ENCODE results near the gene PDZD2.
"Not testable (repeated sequence)": the region's sequence is repeated elsewhere in the genome, so short reads cannot be mapped to it uniquely, and the experiment has no call there.

PDZD2 gene

GRCh38 chr5:31741496-31741895, 102.6 kb downstream of the PDZD2 start:
- DNase-seq: no peak

- no peak for DNase-seq
These were observed 104.7 kb downstream of the PDZD2 start for GRCh38 chr5:31743678-31744077.

GRCh38 chr5:31748458-31749172, 109.7 kb downstream of the PDZD2 start:
- DNase-seq: no peak

GRCh38 chr5:31750215-31750614, 111.3 kb downstream of the PDZD2 start:
- no peak for DNase-seq

- DNase-seq: no peak
These were observed 112.7 kb downstream of the PDZD2 start for GRCh38 chr5:31751610-31752009.

- DNase-seq: no peak
These were observed 114.9 kb downstream of the PDZD2 start for GRCh38 chr5:31753700-31754357.

- no peak for DNase-seq
These were observed 115.4 kb downstream of the PDZD2 start for GRCh38 chr5:31754358-31754704.

GRCh38 chr5:31754741-31755675, 116.1 kb downstream of the PDZD2 start:
- no peak for DNase-seq

GRCh38 chr5:31755676-31756230, 116.8 kb downstream of the PDZD2 start:
- no peak for DNase-seq

GRCh38 chr5:31757806-31758205, 118.9 kb downstream of the PDZD2 start:
- DNase-seq: no peak

- no peak for DNase-seq
These were observed 120.0 kb downstream of the PDZD2 start for GRCh38 chr5:31758803-31759425.

GRCh38 chr5:31759925-31760324, 121.0 kb downstream of the PDZD2 start:
- DNase-seq: no peak

- DNase-seq: no peak
These were observed 122.9 kb downstream of the PDZD2 start for GRCh38 chr5:31761877-31762276.

- DNase-seq: no peak
These were observed 124.5 kb downstream of the PDZD2 start for GRCh38 chr5:31763424-31763823.

GRCh38 chr5:31764687-31765086, 125.8 kb downstream of the PDZD2 start:
- not testable (repeated sequence) for DNase-seq

GRCh38 chr5:31767335-31768031, 128.6 kb downstream of the PDZD2 start:
- DNase-seq: no peak

GRCh38 chr5:31768046-31768445, 129.1 kb downstream of the PDZD2 start:
- DNase-seq: no peak

- DNase-seq: no peak
These were observed 129.9 kb downstream of the PDZD2 start for GRCh38 chr5:31768784-31769183.

- DNase-seq: no peak
These were observed 130.6 kb downstream of the PDZD2 start for GRCh38 chr5:31769530-31769929.

GRCh38 chr5:31770132-31770720, 131.3 kb downstream of the PDZD2 start:
- no peak for DNase-seq

- DNase-seq: no peak
These were observed 132.1 kb downstream of the PDZD2 start for GRCh38 chr5:31770998-31771397.

- DNase-seq: no peak
These were observed 132.6 kb downstream of the PDZD2 start for GRCh38 chr5:31771500-31771899.
